Measurements from ENCODE around the gene TMEM60.
A peak's percentile ranks its signal among the peaks of the same experiment; 100 is the strongest.
"Not testable (repeated sequence)": the region's sequence is repeated elsewhere in the genome, so short reads cannot be mapped to it uniquely, and the experiment has no call there.

The TMEM60 gene

GRCh38 chr7:77798394-77799077 lies at the start of gene TMEM60, which contains the start of gene PHTF2:
Gene TMEM60 (minus strand): TSS chr7:77798434. CDS start chr7:77794373, 4,061 bp downstream.
Gene PHTF2 (plus strand): TSS chr7:77798773.
- DNase-seq, result peak; percentile 98

GRCh38 chr7:77846317-77847092 lies 48.3 kb upstream of the TMEM60 start:
- DNase-seq, result no peak

GRCh38 chr7:77843194-77843593 lies 45.0 kb upstream of the TMEM60 start:
- no peak for DNase-seq

- no peak for DNase-seq
Measured at GRCh38 chr7:77839919-77840318, 41.7 kb upstream of the TMEM60 start.

- DNase-seq, result no peak
Measured at GRCh38 chr7:77838929-77839491, 40.8 kb upstream of the TMEM60 start.

- no peak for DNase-seq
Measured at GRCh38 chr7:77837966-77838365, 39.7 kb upstream of the TMEM60 start.

- no peak for DNase-seq
Measured at GRCh38 chr7:77837275-77837674, 39.0 kb upstream of the TMEM60 start.

GRCh38 chr7:77836425-77836824 lies 38.2 kb upstream of the TMEM60 start:
- not testable (repeated sequence) for DNase-seq

GRCh38 chr7:77833136-77833535 lies 34.9 kb upstream of the TMEM60 start:
- no peak for DNase-seq

GRCh38 chr7:77831953-77832352 lies 33.7 kb upstream of the TMEM60 start:
- no peak for DNase-seq

GRCh38 chr7:77831481-77831880 lies 33.2 kb upstream of the TMEM60 start:
- DNase-seq, result no peak

GRCh38 chr7:77830649-77831355 lies 32.6 kb upstream of the TMEM60 start:
- no peak for DNase-seq

GRCh38 chr7:77827999-77828398 lies 29.8 kb upstream of the TMEM60 start:
- DNase-seq, result no peak

GRCh38 chr7:77826300-77826699 lies 28.1 kb upstream of the TMEM60 start:
- DNase-seq, result no peak

- no peak for DNase-seq
Measured at GRCh38 chr7:77825131-77825530, 26.9 kb upstream of the TMEM60 start.

GRCh38 chr7:77824636-77825035 lies 26.4 kb upstream of the TMEM60 start:
- no peak for DNase-seq

GRCh38 chr7:77823787-77824186 lies 25.6 kb upstream of the TMEM60 start:
- no peak for DNase-seq

- DNase-seq, result no peak
Measured at GRCh38 chr7:77822269-77822668, 24.0 kb upstream of the TMEM60 start.

- DNase-seq, result no peak
Measured at GRCh38 chr7:77820967-77821366, 22.7 kb upstream of the TMEM60 start.

- DNase-seq, result no peak
Measured at GRCh38 chr7:77819021-77819420, 20.8 kb upstream of the TMEM60 start.

- DNase-seq, result no peak
Measured at GRCh38 chr7:77813180-77813579, 14.9 kb upstream of the TMEM60 start.

- no peak for DNase-seq
Measured at GRCh38 chr7:77812290-77812685, 14.1 kb upstream of the TMEM60 start.

GRCh38 chr7:77811516-77812289 lies 13.5 kb upstream of the TMEM60 start:
- no peak for DNase-seq

Data from NCI-H524 treated with DMSO at 0.1 percent for 48 hours (cell line).